Neural cell (in vitro differentiated cells): ENCODE measurements around the gene EYA3. TPM values are rescaled to one million over a fixed set of nuclear protein-coding genes. Genes with fewer than 3 reads are reported as not detected.

Experiments used
- H2AFZ ChIP-seq: fragments of 200-600, 300-800 bp; sonication (generic), shearing (Covaris generic); 2 replicates; pipeline ENCODE4 v1.6.0; 2014; ENCODE audit warnings: low read depth, mild to moderate bottlenecking, antibody characterized with exemption, low read length, moderate library complexity
- H3F3A ChIP-seq: fragments of 200-600 bp; shearing (Covaris generic); 2 replicates; pipeline ENCODE4 v1.6.1; 2016; ENCODE audit warnings: mild to moderate bottlenecking, moderate library complexity, mixed read lengths, antibody characterized with exemption, low read length; ENCODE audit not compliant: insufficient read depth, poor library complexity, severe bottlenecking
- H3K27ac ChIP-seq: fragments of 200-600, 300-800 bp; sonication (generic), shearing (Covaris generic); 2 replicates; pipeline ENCODE4 v1.5.1; 2014; ENCODE audit warnings: mild to moderate bottlenecking, low read length, moderate library complexity
- H3K27me3 ChIP-seq: fragments of 300-800, 200-600 bp; sonication (generic), shearing (Covaris generic); 2 replicates; pipeline ENCODE4 v1.6.0; 2014; ENCODE audit warnings: mild to moderate bottlenecking, low read depth, low read length, moderate library complexity; ENCODE audit not compliant: insufficient read depth
- H3K36me3 ChIP-seq: fragments of 300-800, 200-600 bp; sonication (generic), shearing (Covaris generic); 2 replicates; pipeline ENCODE4 v1.5.1; 2014; ENCODE audit warnings: mild to moderate bottlenecking, antibody characterized with exemption, low read length, moderate library complexity; ENCODE audit not compliant: insufficient read depth
- H3K4me2 ChIP-seq: fragments of 300-800, 200-600 bp; sonication (generic), shearing (Covaris generic); 2 replicates; pipeline ENCODE4 v1.6.0; 2014; ENCODE audit warnings: mild to moderate bottlenecking, low read length
- H3K4me3 ChIP-seq: fragments of 300-800, 200-600 bp; sonication (generic), shearing (Covaris generic); 2 replicates; pipeline ENCODE4 v1.5.1; 2014; ENCODE audit warnings: mild to moderate bottlenecking, low read length, moderate library complexity
- H3K79me2 ChIP-seq: fragments of 200-600 bp; shearing (Covaris generic); replicated peaks from 2 replicates; pipeline ENCODE4 v1.6.0; 2014; ENCODE audit warnings: mild to moderate bottlenecking, low read length, moderate library complexity; ENCODE audit not compliant: insufficient read depth
- H3K9ac ChIP-seq: fragments of 300-800, 200-600 bp; sonication (generic), shearing (Covaris generic); 2 replicates; pipeline ENCODE4 v1.6.1; 2016; ENCODE audit warnings: mild to moderate bottlenecking, low read length, mixed read lengths
- H3K9me2 ChIP-seq: fragments of 200-600 bp; shearing (Covaris generic); 2 replicates; pipeline ENCODE4 v1.6.1; 2016; ENCODE audit warnings: mild to moderate bottlenecking, low read length, mixed read lengths; ENCODE audit not compliant: insufficient read depth
- H3K9me3 ChIP-seq: fragments of 200-600, 300-800 bp; sonication (generic), shearing (Covaris generic); 2 replicates; pipeline ENCODE4 v1.6.1; 2016; ENCODE audit warnings: mild to moderate bottlenecking, mixed run types, low read length, moderate library complexity, mixed read lengths
- H4K20me1 ChIP-seq: fragments of 200-600 bp; shearing (Covaris generic); 2 replicates; pipeline ENCODE4 v1.6.1; 2016; ENCODE audit warnings: mild to moderate bottlenecking, mixed run types; ENCODE audit not compliant: insufficient read depth
- CTCF ChIP-seq: fragments of 450-650 bp; IDR thresholded peaks from 2 replicates; pipeline ENCODE4 v1.5.1; 2014; ENCODE audit warnings: antibody characterized with exemption, mild to moderate bottlenecking, moderate library complexity; ENCODE audit not compliant: poor library complexity, severe bottlenecking
- EP300 ChIP-seq: fragments of 450-650 bp; conservative IDR thresholded peaks from 2 replicates; pipeline ENCODE4 v1.6.1; 2014; ENCODE audit warnings: antibody characterized with exemption, mild to moderate bottlenecking, moderate library complexity; ENCODE audit not compliant: poor library complexity, severe bottlenecking
- EZH2 ChIP-seq: fragments of 200-600, 300-800 bp; shearing (Covaris generic), sonication (generic); IDR thresholded peaks from 2 replicates; pipeline ENCODE4 v1.6.1; 2014; ENCODE audit warnings: antibody characterized with exemption, low read length, borderline replicate concordance, mild to moderate bottlenecking; ENCODE audit not compliant: insufficient read depth, poor library complexity, severe bottlenecking
- MXI1 ChIP-seq: fragments of 450-650 bp; conservative IDR thresholded peaks from 2 replicates; pipeline ENCODE4 v1.6.1; 2014; ENCODE audit warnings: antibody characterized with exemption, mild to moderate bottlenecking; ENCODE audit not compliant: poor library complexity, severe bottlenecking
- POLR2AphosphoS5 ChIP-seq: IDR thresholded peaks from 2 replicates; pipeline ENCODE4 v1.6.1; 2012
- RAD21 ChIP-seq: fragments of 450-650 bp; conservative IDR thresholded peaks from 2 replicates; pipeline ENCODE4 v1.6.1; 2014; ENCODE audit warnings: antibody characterized with exemption, mild to moderate bottlenecking, moderate library complexity
- REST ChIP-seq: IDR thresholded peaks from 2 replicates; pipeline ENCODE4 v1.6.1; 2012; ENCODE audit warnings: borderline replicate concordance
- SMC3 ChIP-seq: fragments of 450-650 bp; conservative IDR thresholded peaks from 2 replicates; pipeline ENCODE4 v1.6.1; 2014; ENCODE audit warnings: antibody characterized with exemption, mild to moderate bottlenecking, moderate library complexity; ENCODE audit not compliant: poor library complexity
- TAF1 ChIP-seq: IDR thresholded peaks from 2 replicates; pipeline ENCODE4 v1.6.1; 2012; ENCODE audit warnings: low read depth
- polyA plus RNA-seq: library from polyadenylated mRNA; depleted of rRNA; stranded (reverse); fragments of >200 nt; gene quantifications from 2 replicates; pipeline ENCODE4 v1.2.3, GENCODE V29; 2014

Gene EYA3
- polyA plus RNA-seq, 1 donor from 2014 or later, result 11.2 TPM

GRCh38 chr1:27934818-27935549 lies 153.4 kb downstream of the EYA3 start, which contains the start of gene SMPDL3B:
SMPDL3B (plus strand) TSS chr1:27935000; CDS start chr1:27935184, 184 bp downstream.
- Histone ChIP-seq H3K4me2 (no peak within 1 kb of the TSS), H3K9me3 (no peaks in the 10 kb centered on the region), H3K9me2 (no peaks in the 10 kb centered on the region), H3K9ac (no peak within 1 kb of the TSS), H3K27me3 (peaks cover 10% of the 10 kb centered on the region), H4K20me1 (no peaks in the 10 kb centered on the region), H3F3A (no peaks in the 10 kb centered on the region), H3K4me3 (no peak within 1 kb of the TSS), H2AFZ (no peak within 1 kb of the TSS), H3K79me2 (no peaks in the 10 kb centered on the region), H3K27ac (no peak within 1 kb of the TSS), H3K36me3 (no peaks in the 10 kb centered on the region)
- TF ChIP-seq TAF1 (no peak), EP300 (no peak), SMC3 (no peak), EZH2 (no peak), POLR2AphosphoS5 (no peak), CTCF (no peak), REST (no peak), RAD21 (no peak), MXI1 (no peak)

GRCh38 chr1:27931759-27932158 lies 156.7 kb downstream of the EYA3 start:
- Histone ChIP-seq H3K79me2 (no peaks in the 10 kb centered on the region), H3K9me2 (no peaks in the 10 kb centered on the region), H3K4me2 (no peak overlapping the region), H3K9me3 (no peaks in the 10 kb centered on the region), H4K20me1 (no peaks in the 10 kb centered on the region), H3K36me3 (no peaks in the 10 kb centered on the region), H3K4me3 (no peak overlapping the region), H3K27me3 (peaks cover 10% of the 10 kb centered on the region), H2AFZ (no peak overlapping the region), H3K27ac (no peak overlapping the region), H3F3A (no peaks in the 10 kb centered on the region), H3K9ac (no peak overlapping the region)
- TF ChIP-seq REST, result no peak
- TF ChIP-seq CTCF, result no peak
- TF ChIP-seq MXI1, result no peak
- no peak for TF ChIP-seq POLR2AphosphoS5
- no peak for TF ChIP-seq SMC3
- no peak for TF ChIP-seq TAF1
- TF ChIP-seq EZH2, result no peak
- TF ChIP-seq EP300, result no peak
- no peak for TF ChIP-seq RAD21
